GM21447 (cell line): Measurements from ENCODE around the gene CDH26.

Experiments used
- ATAC-seq: cut with Tn5 transposase; IDR thresholded peaks from one replicate; pipeline ENCODE4 v1.9.1; 2021; ENCODE audit not compliant: unreplicated experiment

The CDH26 gene

GRCh38 chr20:59977086-59977485 is 18.9 kb downstream of the CDH26 start:
- no peak for ATAC-seq

GRCh38 chr20:59983076-59983475 is 24.9 kb downstream of the CDH26 start:
- ATAC-seq: no peak

GRCh38 chr20:59984541-59984940 is 26.3 kb downstream of the CDH26 start:
- no peak for ATAC-seq

GRCh38 chr20:59985164-59985563 is 26.9 kb downstream of the CDH26 start:
- ATAC-seq: no peak

GRCh38 chr20:59985864-59986263 is 27.6 kb downstream of the CDH26 start:
- ATAC-seq: no peak

- ATAC-seq: no peak
Observed at GRCh38 chr20:59987135-59987534, 28.9 kb downstream of the CDH26 start.

GRCh38 chr20:59988141-59988540 is 29.9 kb downstream of the CDH26 start:
- ATAC-seq: no peak

GRCh38 chr20:59992526-59993084 is 34.4 kb downstream of the CDH26 start:
- ATAC-seq: no peak

GRCh38 chr20:59993736-59994430 is 35.7 kb downstream of the CDH26 start:
- no peak for ATAC-seq

GRCh38 chr20:59994697-59995122 is 36.5 kb downstream of the CDH26 start:
- ATAC-seq: no peak

- ATAC-seq: no peak
Observed at GRCh38 chr20:59996108-59996507, 37.9 kb downstream of the CDH26 start.

- ATAC-seq: no peak
Observed at GRCh38 chr20:59997896-59998295, 39.7 kb downstream of the CDH26 start.

- ATAC-seq: no peak
Observed at GRCh38 chr20:59999502-59999901, 41.3 kb downstream of the CDH26 start.

- no peak for ATAC-seq
Observed at GRCh38 chr20:60000271-60001042, 42.2 kb downstream of the CDH26 start.

- ATAC-seq: no peak
Observed at GRCh38 chr20:60001108-60001507, 42.9 kb downstream of the CDH26 start.

GRCh38 chr20:60003776-60004175 is 45.6 kb downstream of the CDH26 start:
- ATAC-seq: no peak

GRCh38 chr20:60006261-60006660 is 48.0 kb downstream of the CDH26 start:
- ATAC-seq: no peak

GRCh38 chr20:60007464-60007863 is 49.2 kb downstream of the CDH26 start:
- no peak for ATAC-seq

- ATAC-seq: no peak
Observed at GRCh38 chr20:60008130-60008808, 50.0 kb downstream of the CDH26 start.

GRCh38 chr20:60009318-60009717 is 51.1 kb downstream of the CDH26 start:
- ATAC-seq: no peak

GRCh38 chr20:60009826-60010616 is 51.8 kb downstream of the CDH26 start:
- no peak for ATAC-seq
